ENCODE results near the gene TFAP2A.

The TFAP2A gene

GRCh38 chr6:10407674-10408054, 7.2 kb downstream of the TFAP2A start (continued):
- TF ChIP-seq PRDM10 (tag by site-specific recombination; IDR thresholded peaks at IDR 0.05) (peak; percentile 59), ZNF2 (tag by site-specific recombination; IDR thresholded peaks at IDR 0.05) (peak; percentile 90), ZFP3 (tag by site-specific recombination; IDR thresholded peaks at IDR 0.05; ENCODE audit: low read depth) (no peak), HOXD13 (CRISPR knock-in tag; IDR thresholded peaks at IDR 0.05; ENCODE audit: borderline replicate concordance) (no peak), BCL11A (tag by site-specific recombination; IDR thresholded peaks at IDR 0.05; ENCODE audit: low read depth) (peak; percentile 65; the same call in 1 of the 2 replicates), WT1 (tag by site-specific recombination; IDR thresholded peaks at IDR 0.05) (peak; percentile 98), OSR2 (tag by site-specific recombination; IDR thresholded peaks at IDR 0.05) (peak; percentile 98), ZNF670 (tag by site-specific recombination; IDR thresholded peaks at IDR 0.05; ENCODE audit: low read depth) (no peak), ZNF37A (tag by site-specific recombination; IDR thresholded peaks at IDR 0.05) (no peak), ZNF148 (tag by site-specific recombination; IDR thresholded peaks at IDR 0.05; ENCODE audit: borderline replicate concordance) (no peak), ATF2 (tag by site-specific recombination; IDR thresholded peaks at IDR 0.05; ENCODE audit: low read depth) (no peak), IKZF3 (tag by site-specific recombination; IDR thresholded peaks at IDR 0.05) (peak; percentile 93), ZXDB (tag by site-specific recombination; IDR thresholded peaks at IDR 0.05) (peak; percentile 89), ZNF629 (tag by site-specific recombination; IDR thresholded peaks at IDR 0.05) (peak; percentile 78), ZNF621 (tag by site-specific recombination; IDR thresholded peaks at IDR 0.05) (no peak), ZSCAN18 (tag by site-specific recombination; IDR thresholded peaks at IDR 0.05) (no peak), SCRT2 (tag by site-specific recombination; IDR thresholded peaks at IDR 0.05) (0 out of 2 replicates have a peak, but pooled peaks have one; percentile 34), GFI1B (tag by site-specific recombination; IDR thresholded peaks at IDR 0.05) (peak; percentile 93), ZBTB26 (tag by site-specific recombination; optimal IDR thresholded peaks at IDR 0.05) (no peak), FEZF1 (tag by site-specific recombination; IDR thresholded peaks at IDR 0.05) (peak; percentile 98), ZNF639 (tag by site-specific recombination; IDR thresholded peaks at IDR 0.05) (peak; percentile 88)
- TF ChIP-seq, protein P1, sequence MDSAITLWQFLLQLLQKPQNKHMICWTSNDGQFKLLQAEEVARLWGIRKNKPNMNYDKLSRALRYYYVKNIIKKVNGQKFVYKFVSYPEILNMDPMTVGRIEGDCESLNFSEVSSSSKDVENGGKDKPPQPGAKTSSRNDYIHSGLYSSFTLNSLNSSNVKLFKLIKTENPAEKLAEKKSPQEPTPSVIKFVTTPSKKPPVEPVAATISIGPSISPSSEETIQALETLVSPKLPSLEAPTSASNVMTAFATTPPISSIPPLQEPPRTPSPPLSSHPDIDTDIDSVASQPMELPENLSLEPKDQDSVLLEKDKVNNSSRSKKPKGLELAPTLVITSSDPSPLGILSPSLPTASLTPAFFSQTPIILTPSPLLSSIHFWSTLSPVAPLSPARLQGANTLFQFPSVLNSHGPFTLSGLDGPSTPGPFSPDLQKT (IDR thresholded peaks at IDR 0.05; ENCODE audit: borderline replicate concordance, low read depth, low read length): no peak
- TF ChIP-seq, protein P2, sequence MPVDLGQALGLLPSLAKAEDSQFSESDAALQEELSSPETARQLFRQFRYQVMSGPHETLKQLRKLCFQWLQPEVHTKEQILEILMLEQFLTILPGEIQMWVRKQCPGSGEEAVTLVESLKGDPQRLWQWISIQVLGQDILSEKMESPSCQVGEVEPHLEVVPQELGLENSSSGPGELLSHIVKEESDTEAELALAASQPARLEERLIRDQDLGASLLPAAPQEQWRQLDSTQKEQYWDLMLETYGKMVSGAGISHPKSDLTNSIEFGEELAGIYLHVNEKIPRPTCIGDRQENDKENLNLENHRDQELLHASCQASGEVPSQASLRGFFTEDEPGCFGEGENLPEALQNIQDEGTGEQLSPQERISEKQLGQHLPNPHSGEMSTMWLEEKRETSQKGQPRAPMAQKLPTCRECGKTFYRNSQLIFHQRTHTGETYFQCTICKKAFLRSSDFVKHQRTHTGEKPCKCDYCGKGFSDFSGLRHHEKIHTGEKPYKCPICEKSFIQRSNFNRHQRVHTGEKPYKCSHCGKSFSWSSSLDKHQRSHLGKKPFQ (tag by site-specific recombination; IDR thresholded peaks at IDR 0.05): peak; percentile 81
- TF ChIP-seq, protein P3, sequence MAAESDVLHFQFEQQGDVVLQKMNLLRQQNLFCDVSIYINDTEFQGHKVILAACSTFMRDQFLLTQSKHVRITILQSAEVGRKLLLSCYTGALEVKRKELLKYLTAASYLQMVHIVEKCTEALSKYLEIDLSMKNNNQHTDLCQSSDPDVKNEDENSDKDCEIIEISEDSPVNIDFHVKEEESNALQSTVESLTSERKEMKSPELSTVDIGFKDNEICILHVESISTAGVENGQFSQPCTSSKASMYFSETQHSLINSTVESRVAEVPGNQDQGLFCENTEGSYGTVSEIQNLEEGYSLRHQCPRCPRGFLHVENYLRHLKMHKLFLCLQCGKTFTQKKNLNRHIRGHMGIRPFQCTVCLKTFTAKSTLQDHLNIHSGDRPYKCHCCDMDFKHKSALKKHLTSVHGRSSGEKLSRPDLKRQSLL (tag by site-specific recombination; IDR thresholded peaks at IDR 0.05): peak; percentile 51; the same call in 1 of the 2 replicates

Measured in HEK293 (cell line).